ENCODE results near the gene UNC93A. TPM values are rescaled to one million over a fixed set of nuclear protein-coding genes. Genes with fewer than 3 reads are reported as not detected.

UNC93A gene
- total and polyA plus RNA-seq, 2 donors (not counting 3 experiments of a cell fraction or from before 2014, with no cell fraction given) = not detected

DNA sequence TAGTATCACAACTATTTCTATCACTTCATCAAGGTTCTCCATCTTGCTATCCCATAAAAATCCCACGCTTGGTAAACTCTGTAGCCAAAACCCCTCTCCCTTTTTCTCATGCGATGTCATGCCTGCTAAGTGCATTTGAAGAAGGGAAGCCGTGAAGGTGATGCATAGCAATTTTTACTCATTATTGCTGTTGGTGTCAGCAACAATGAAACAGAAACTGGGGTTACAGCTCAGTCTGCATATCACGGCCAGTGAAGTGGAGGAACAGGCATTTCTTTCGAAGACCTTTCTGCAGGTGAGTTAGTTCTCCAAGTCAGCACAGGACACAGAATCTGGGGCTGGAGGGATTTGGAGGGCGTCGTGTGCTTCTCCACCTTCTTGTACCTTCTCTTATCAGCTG is 5.8 kb downstream of the UNC93A start:
- Histone ChIP-seq H3K9ac (replicated peaks; ENCODE audit: extremely low read depth, insufficient read depth, low read length) (no peak overlapping the region), H3K4me2 (ENCODE audit: insufficient read depth, low read length) (no peak overlapping the region), H3K27me3 (ENCODE audit: control insufficient read depth in 2 of 2, insufficient read depth in 2 of 2, low read length in 2 of 2) (no peaks in the 10 kb centered on the region), H3K9me3 (replicated peaks; ENCODE audit: control insufficient read depth, insufficient read depth, low read length) (no peaks in the 10 kb centered on the region), H3K4me3 (replicated peaks in 1 of 3; ENCODE audit: insufficient read depth in 1 of 3, low read depth in 1 of 3, low read length in 3 of 3) (no peak overlapping the region), H3K27ac (ENCODE audit: insufficient read depth, low read depth, low read length) (no peak overlapping the region), H2AFZ (ENCODE audit: low read depth, low read length) (no peak overlapping the region), H3K9me1 (replicated peaks; ENCODE audit: control insufficient read depth, extremely low read depth, insufficient read depth, low read length) (no peaks in the 10 kb centered on the region), H3K4me1 (ENCODE audit: control insufficient read depth, extremely low read depth, insufficient read depth, low read length) (no peaks in the 10 kb centered on the region), H3K36me3 (ENCODE audit: control insufficient read depth in 2 of 2, extremely low read depth in 1 of 2, insufficient read depth in 2 of 2, low read length in 2 of 2) (no peaks in the 10 kb centered on the region), H4K20me1 (replicated peaks; ENCODE audit: control insufficient read depth, extremely low read depth, insufficient read depth, low read length) (no peaks in the 10 kb centered on the region), H3K79me2 (ENCODE audit: control insufficient read depth, insufficient read depth, low read length) (no peaks in the 10 kb centered on the region)
- no peak for DNase-seq (ENCODE audit: low read depth, low spot score)
- no peak for FAIRE-seq
- intact Hi-C loops (cut with micrococcal nuclease) = no loop called here
- CTCF ChIA-PET = no interaction called here
- dilution Hi-C loops (cut with MboI; ENCODE audit: extremely low pct_ligation_motif_present, low sequenced_read_pairs) = no loop called here
- POLR2A ChIA-PET = no interaction called here
- TF ChIP-seq GATA2 (IDR thresholded peaks at IDR 0.05; ENCODE audit: insufficient read depth, insufficient read length, low read depth, low read length) (no peak), POLR2A (IDR thresholded peaks at IDR 0.05; ENCODE audit: low read depth, low read length) (no peak), JUN (IDR thresholded peaks at IDR 0.05; ENCODE audit: borderline replicate concordance, insufficient read depth, insufficient read length, low read depth) (no peak), MYC (IDR thresholded peaks at IDR 0.05; ENCODE audit: low read depth, low read length) (no peak), EZH2 (IDR thresholded peaks at IDR 0.05; ENCODE audit: borderline replicate concordance, low read depth, low read length, severe bottlenecking) (no peak), POLR2AphosphoS5 (IDR thresholded peaks at IDR 0.05; ENCODE audit: insufficient read depth, low read depth, low read length) (no peak), FOS (IDR thresholded peaks at IDR 0.05; ENCODE audit: borderline replicate concordance, insufficient read depth, low read length) (no peak)
- TF ChIP-seq, protein P1, sequence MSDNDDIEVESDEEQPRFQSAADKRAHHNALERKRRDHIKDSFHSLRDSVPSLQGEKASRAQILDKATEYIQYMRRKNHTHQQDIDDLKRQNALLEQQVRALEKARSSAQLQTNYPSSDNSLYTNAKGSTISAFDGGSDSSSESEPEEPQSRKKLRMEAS (IDR thresholded peaks at IDR 0.05; ENCODE audit: insufficient read depth, insufficient read length) = no peak
- TF ChIP-seq, protein P2, sequence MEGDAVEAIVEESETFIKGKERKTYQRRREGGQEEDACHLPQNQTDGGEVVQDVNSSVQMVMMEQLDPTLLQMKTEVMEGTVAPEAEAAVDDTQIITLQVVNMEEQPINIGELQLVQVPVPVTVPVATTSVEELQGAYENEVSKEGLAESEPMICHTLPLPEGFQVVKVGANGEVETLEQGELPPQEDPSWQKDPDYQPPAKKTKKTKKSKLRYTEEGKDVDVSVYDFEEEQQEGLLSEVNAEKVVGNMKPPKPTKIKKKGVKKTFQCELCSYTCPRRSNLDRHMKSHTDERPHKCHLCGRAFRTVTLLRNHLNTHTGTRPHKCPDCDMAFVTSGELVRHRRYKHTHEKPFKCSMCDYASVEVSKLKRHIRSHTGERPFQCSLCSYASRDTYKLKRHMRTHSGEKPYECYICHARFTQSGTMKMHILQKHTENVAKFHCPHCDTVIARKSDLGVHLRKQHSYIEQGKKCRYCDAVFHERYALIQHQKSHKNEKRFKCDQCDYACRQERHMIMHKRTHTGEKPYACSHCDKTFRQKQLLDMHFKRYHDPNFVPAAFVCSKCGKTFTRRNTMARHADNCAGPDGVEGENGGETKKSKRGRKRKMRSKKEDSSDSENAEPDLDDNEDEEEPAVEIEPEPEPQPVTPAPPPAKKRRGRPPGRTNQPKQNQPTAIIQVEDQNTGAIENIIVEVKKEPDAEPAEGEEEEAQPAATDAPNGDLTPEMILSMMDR (IDR thresholded peaks at IDR 0.05; ENCODE audit: extremely low read depth in 1 of 2, insufficient read depth in 1 of 2, low read depth in 1 of 2, low read length in 2 of 2) = no peak
- BruUV-seq (replicated peaks) = no TSS peak
